H1 (cell line): Measurements from ENCODE around the gene GHRH. TPM values are rescaled to one million over a fixed set of nuclear protein-coding genes. Genes with fewer than 3 reads are reported as not detected.

ENCODE experiments used
- CHD7 ChIP-seq: fragments of 300-600 bp; sonication (generic); IDR thresholded peaks from 2 replicates; pipeline ENCODE4 v1.7.1; 2012; ENCODE audit warnings: low read length, moderate library complexity, mild to moderate bottlenecking, inconsistent platforms; ENCODE audit not compliant: insufficient replicate concordance
- GABPA ChIP-seq: IDR thresholded peaks from 2 replicates; pipeline ENCODE4 v1.6.1; 2011; ENCODE audit warnings: mild to moderate bottlenecking, low read length, moderate library complexity, borderline replicate concordance; ENCODE audit not compliant: insufficient read depth
- JUND ChIP-seq: IDR thresholded peaks from 2 replicates; pipeline ENCODE4 v1.6.1; 2011; ENCODE audit warnings: mild to moderate bottlenecking, improper control_type of control experiment, low read length
- KDM5A ChIP-seq: fragments of 200-600 bp; IDR thresholded peaks from 2 replicates; pipeline ENCODE4 v1.7.1; 2012; ENCODE audit warnings: mild to moderate bottlenecking, low read length, inconsistent platforms, mixed read lengths
- NANOG ChIP-seq: IDR thresholded peaks from 2 replicates; pipeline ENCODE4 v1.6.1; 2011; ENCODE audit warnings: low read length, low read depth, mild to moderate bottlenecking, inconsistent platforms; ENCODE audit not compliant: insufficient read depth, poor library complexity, severe bottlenecking
- NRF1 ChIP-seq: IDR thresholded peaks from 2 replicates; pipeline ENCODE4 v1.6.1; 2011; ENCODE audit warnings: mild to moderate bottlenecking, low read depth, low read length, improper control_type of control experiment
- SIRT6 ChIP-seq: IDR thresholded peaks from one replicate; pipeline ENCODE4 v1.7.1; 2012; ENCODE audit warnings: low read length, inconsistent platforms
- SP1 ChIP-seq: IDR thresholded peaks from 2 replicates; pipeline ENCODE4 v1.6.1; 2011; ENCODE audit warnings: low read depth, low read length
- SP2 ChIP-seq: IDR thresholded peaks from 2 replicates; pipeline ENCODE4 v1.6.1; 2012; ENCODE audit warnings: mild to moderate bottlenecking, low read length, inconsistent platforms
- TAF1 ChIP-seq: IDR thresholded peaks from 2 replicates; pipeline ENCODE4 v1.6.1; 2011; ENCODE audit warnings: mild to moderate bottlenecking, low read depth, low read length
- TAF7 ChIP-seq: optimal IDR thresholded peaks from 2 replicates; pipeline ENCODE3; 2011; ENCODE audit warnings: low read depth, mild to moderate bottlenecking, inconsistent platforms, low read length, moderate library complexity, borderline replicate concordance
- polyA plus RNA-seq, 7 experiments: library from polyadenylated mRNA; depleted of rRNA in 3 of 7; stranded (reverse) in 5 of 7; unstranded in 2 of 7; fragments of >200 nt in 5 of 7; fragments of 200-250 nt in 2 of 7; gene quantifications; 1 replicate in 5 of 7; 2 replicates in 1 of 7; 4 replicates in 1 of 7; pipeline versions ENCODE4 v1.2.1 to v1.2.3, GENCODE V29; 2011 to 2013; ENCODE audit warnings: missing spikeins in 2 of 7, mixed read lengths in 2 of 7
- total RNA-seq: library from RNA; stranded (reverse); fragmentation: NEBNext Ultra II Directional; extraction: Animal tissue kit (Norgen Biotek cat#: 25700); gene quantifications from 2 replicates; pipeline ENCODE4 v1.2.1, GENCODE V29; 2021
- TF ChIP-seq, protein P1 (sequence below): IDR thresholded peaks from 2 replicates; pipeline ENCODE4 v1.6.1; 2011; ENCODE audit warnings: low read depth, mild to moderate bottlenecking, low read length; ENCODE audit not compliant: insufficient read depth

The GHRH gene
- total and polyA plus RNA-seq, 2 of the 8 experiments (the other 6 are each of a cell fraction or from before 2014, with no cell fraction given) = not detected

GRCh38 chr20:37291724-37292126 lies 30.1 kb upstream of the GHRH start (continued):
- TF ChIP-seq CHD7 = no peak
- no peak for TF ChIP-seq TAF7
- TF ChIP-seq, protein P1, sequence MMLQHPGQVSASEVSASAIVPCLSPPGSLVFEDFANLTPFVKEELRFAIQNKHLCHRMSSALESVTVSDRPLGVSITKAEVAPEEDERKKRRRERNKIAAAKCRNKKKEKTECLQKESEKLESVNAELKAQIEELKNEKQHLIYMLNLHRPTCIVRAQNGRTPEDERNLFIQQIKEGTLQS = no peak
- no peak for TF ChIP-seq GABPA
- TF ChIP-seq SP1 = no peak
- no peak for TF ChIP-seq KDM5A
- TF ChIP-seq NANOG = no peak
- no peak for TF ChIP-seq NRF1
- no peak for TF ChIP-seq TAF1
- TF ChIP-seq SIRT6 = no peak
- no peak for TF ChIP-seq JUND
- no peak for TF ChIP-seq SP2
